HepG2 (cell line): Measurements from ENCODE around the gene TRPV6. TPM values are rescaled to one million over a fixed set of nuclear protein-coding genes. Genes with fewer than 3 reads are reported as not detected.

Experiments
- ATAC-seq: fragments of 200-7000 bp; cut with Tn5 transposase; 3 replicates; pipeline ENCODE4 v1.9.1; 2020; ENCODE audit warnings: mild to moderate bottlenecking, moderate library complexity
- BruUV-seq: library from RNA; stranded (reverse); fragments of 400-500 nt; replicated peaks from 2 replicates; lab custom pipeline; 2021; lab: Mats Ljungman, UMichigan
- CTCF ChIA-PET: fragments of 300-600 bp; formaldehyde crosslinking; extraction: SDS; loops from one replicate; lab custom pipeline; 2021; ENCODE audit warnings: low total read pairs, inconsistent platforms, low intra/inter-chr PET ratio; lab: Yijun Ruan, JAX
- POLR2A ChIA-PET: fragments of 350-600 bp; sonication (Branson Sonifier 250); formaldehyde crosslinking; loops from one replicate; lab custom pipeline; 2020; ENCODE audit warnings: antibody characterized with exemption, inconsistent platforms; lab: Yijun Ruan, JAX
- DNase-seq: peaks from one replicate; pipeline ENCODE4 v3.0.0-alpha.2; 2015; ENCODE audit warnings: low spot score
- FAIRE-seq: peaks from 3 replicates; lab custom pipeline; 2011; peaks lifted over from hg19 to GRCh38; lab: Jason Lieb, UNC
- H2AFZ ChIP-seq: one replicate; pipeline ENCODE4 v1.6.1; 2011; ENCODE audit warnings: low read length, inconsistent platforms
- H3K27ac ChIP-seq: fragments of 300-600 bp; 3 replicates; pipeline ENCODE4 v1.8.0; 2011; ENCODE audit warnings: mixed run types, mild to moderate bottlenecking, mixed read lengths, low read length, inconsistent platforms; ENCODE audit not compliant: insufficient read depth; ENCODE audit errors: extremely low read length
- H3K27me3 ChIP-seq, 2 experiments: fragments of 200-600 bp in 1 of 2; 2 replicates in 1 of 2; 3 replicates in 1 of 2; pipeline versions ENCODE4 v1.6.0 to v1.8.0; 2011; ENCODE audit warnings: low read length in 2 of 2, mild to moderate bottlenecking in 2 of 2, moderate library complexity in 2 of 2, inconsistent platforms in 1 of 2; ENCODE audit not compliant: insufficient read depth in 2 of 2, control insufficient read depth in 1 of 2
- H3K36me3 ChIP-seq, 2 experiments: fragments of 200-600 bp in 1 of 2; replicated peaks in 1 of 2; 2 replicates in 1 of 2; 3 replicates in 1 of 2; pipeline versions ENCODE4 v1.5.1 to v1.8.0; 2011; ENCODE audit warnings: low read length in 2 of 2, inconsistent platforms in 1 of 2; ENCODE audit not compliant: insufficient read depth in 2 of 2, control insufficient read depth in 1 of 2
- H3K4me1 ChIP-seq: 2 replicates; pipeline ENCODE4 v1.5.1; 2012; ENCODE audit warnings: low read length, inconsistent platforms; ENCODE audit not compliant: insufficient read depth
- H3K4me2 ChIP-seq: 2 replicates; pipeline ENCODE4 v1.6.0; 2011; ENCODE audit warnings: low read depth, low read length, inconsistent platforms
- H3K4me3 ChIP-seq, 3 experiments: fragments of 200-600 bp in 1 of 3; sonication (generic), shearing (Covaris generic) in 1 of 3; replicated peaks in 1 of 3; 2 replicates each; pipeline ENCODE4 v1.5.1; 2011 to 2016; ENCODE audit warnings: low read length in 3 of 3, inconsistent platforms in 2 of 3, low read depth in 2 of 3, mild to moderate bottlenecking in 2 of 3, control low read depth in 1 of 3, mixed read lengths in 1 of 3; ENCODE audit not compliant: insufficient read depth in 1 of 3
- H3K79me2 ChIP-seq: one replicate; pipeline ENCODE4 v1.6.1; 2011; ENCODE audit warnings: low read length, inconsistent platforms; ENCODE audit not compliant: insufficient read depth
- H3K9ac ChIP-seq: 2 replicates; pipeline ENCODE4 v1.6.0; 2011; ENCODE audit warnings: mild to moderate bottlenecking, low read depth, low read length, inconsistent platforms; ENCODE audit not compliant: insufficient read depth
- H3K9me3 ChIP-seq: 2 replicates; pipeline ENCODE4 v1.5.1; 2012; ENCODE audit warnings: mild to moderate bottlenecking, low read length
- H4K20me1 ChIP-seq: 2 replicates; pipeline ENCODE4 v1.6.0; 2011; ENCODE audit warnings: inconsistent platforms, mild to moderate bottlenecking, low read length, moderate library complexity; ENCODE audit not compliant: insufficient read depth
- ATF5 ChIP-seq: sonication (generic); formaldehyde crosslinking; IDR thresholded peaks from 2 replicates; pipeline ENCODE4 v1.4.0; 2020; ENCODE audit warnings: mild to moderate bottlenecking, low read depth, missing genetic modification reagents
- HNRNPLL ChIP-seq: fragments of 200-400 bp; formaldehyde crosslinking; IDR thresholded peaks from 2 replicates; pipeline ENCODE4 v1.6.1; 2017; ENCODE audit warnings: mild to moderate bottlenecking, low read depth, low read length; ENCODE audit not compliant: poor library complexity, severe bottlenecking
- NKX3-1 ChIP-seq: sonication (generic); formaldehyde crosslinking; IDR thresholded peaks from 2 replicates; pipeline ENCODE4 v1.5.0; 2020; ENCODE audit warnings: missing genetic modification reagents
- SMC3 ChIP-seq: IDR thresholded peaks from 2 replicates; pipeline ENCODE4 v1.6.1; 2011; ENCODE audit warnings: low read length, improper control_type of control experiment
- XRCC5 ChIP-seq: fragments of 200-400 bp; formaldehyde crosslinking; optimal IDR thresholded peaks from 2 replicates; pipeline ENCODE3; 2017; ENCODE audit warnings: mild to moderate bottlenecking, low read length
- ZMYM2 ChIP-seq: sonication (generic); formaldehyde crosslinking; IDR thresholded peaks from 2 replicates; pipeline ENCODE4 v1.8.0; 2022; ENCODE audit warnings: mild to moderate bottlenecking, missing genetic modification reagents
- ZNF343 ChIP-seq: sonication (generic); formaldehyde crosslinking; IDR thresholded peaks from 2 replicates; pipeline ENCODE4 v1.4.0; 2020; ENCODE audit warnings: mild to moderate bottlenecking, missing genetic modification reagents
- ZSCAN12 ChIP-seq: sonication (generic); formaldehyde crosslinking; IDR thresholded peaks from 2 replicates; pipeline ENCODE4 v1.9.0; 2021; ENCODE audit warnings: mild to moderate bottlenecking, missing genetic modification reagents
- WGBS: methylation state at CpG from one replicate; pipeline ENCODE4 v1.1.6; 2017; ENCODE audit warnings: low lambda C conversion rate; 5-methylcytosine and 5-hydroxymethylcytosine counted together
- in situ Hi-C: cut with HindIII; loops from 2 replicates; pipeline ENCODE4 v1.10.0; 2017; ENCODE audit warnings: low pct_unique_long_range_greater_than_20kb; ENCODE audit not compliant: extremely low pct_ligation_motif_present
- intact Hi-C: fragments of 100-400 bp; cut with micrococcal nuclease; formaldehyde crosslinking; loops from one replicate; pipeline ENCODE4 v1.10.0; 2022; ENCODE audit not compliant: unreplicated experiment
- polyA plus RNA-seq, 8 experiments: library from polyadenylated mRNA; depleted of rRNA in 3 of 8; stranded (reverse) in 7 of 8; unstranded in 1 of 8; fragments of >200 nt; fragmentation: Illumina TruSeq in 4 of 8; extraction: Trizol in 4 of 8; gene quantifications; 2 replicates each; pipeline versions ENCODE4 v1.2.1 to v1.2.3, GENCODE V29; 2011 to 2016; ENCODE audit warnings: low read depth in 4 of 8, missing spikeins in 1 of 8, mixed read lengths in 1 of 8; ENCODE audit not compliant: insufficient read depth in 1 of 8
- total RNA-seq, 5 experiments: library from RNA; depleted of rRNA; stranded (reverse); fragments of >200 nt; fragmentation: Illumina TruSeq; extraction: Trizol; gene quantifications; 2 replicates each; pipeline ENCODE4 v1.2.3, GENCODE V29; 2016; ENCODE audit warnings: low read depth in 1 of 5
- TF ChIP-seq, protein P1 (sequence below): sonication (generic); formaldehyde crosslinking; IDR thresholded peaks from 2 replicates; pipeline ENCODE4 v1.8.0; 2022; ENCODE audit warnings: missing genetic modification reagents, mild to moderate bottlenecking, inconsistent platforms, borderline replicate concordance

TRPV6 gene
- total and polyA plus RNA-seq, 2 of the 13 experiments (the other 11 are each of a cell fraction or from before 2014, with no cell fraction given), result not detected

DNA sequence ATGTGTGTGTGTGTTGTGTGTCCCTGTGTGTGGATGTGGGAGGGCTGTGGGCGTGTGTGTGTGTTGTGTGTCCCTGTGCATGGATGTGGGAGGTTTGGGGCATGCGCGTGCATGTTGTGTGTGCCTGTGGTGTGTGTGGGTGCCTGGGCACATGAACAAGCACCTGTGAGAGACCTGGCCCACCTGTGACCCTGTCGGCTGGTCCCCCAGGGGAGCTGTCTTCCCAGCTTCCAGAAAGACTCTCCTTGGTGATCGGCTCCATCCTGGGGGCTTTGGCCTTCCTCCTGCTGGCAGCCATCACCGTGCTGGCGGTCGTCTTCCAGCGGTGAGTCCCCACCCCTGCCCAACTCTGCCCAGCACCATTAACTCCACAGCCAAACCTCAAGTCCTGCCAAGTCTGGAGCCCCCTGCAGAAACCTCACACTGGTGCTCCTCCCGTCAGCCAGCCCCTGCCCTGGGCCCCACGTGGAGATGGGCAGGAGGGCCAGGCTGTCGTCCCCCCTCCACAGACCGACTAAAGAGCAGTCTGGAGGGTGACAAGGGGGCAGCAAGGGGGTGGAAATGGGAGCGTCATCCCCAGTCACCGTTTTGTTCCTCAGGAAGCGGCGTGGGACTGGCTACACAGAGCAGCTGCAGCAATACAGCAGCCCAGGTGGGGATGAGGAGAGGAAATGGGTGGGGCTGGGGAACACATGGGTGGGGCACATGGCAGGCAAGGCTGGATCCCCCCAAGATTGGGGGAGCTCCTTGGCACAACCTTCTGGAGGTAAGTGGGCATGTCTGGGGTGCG, 18.0 kb downstream of the TRPV6 start:
- no peak for ATAC-seq
- CTCF ChIA-PET, result no interaction called here
- H3K4me1 ChIP-seq, result no peaks in the 10 kb centered on the region
- peaks cover 8 to 48% of the 10 kb centered on the region in 2 experiments; a peak in 4 of 5 replicates for H3K27me3 ChIP-seq
- H3K4me3 ChIP-seq, result no peak overlapping the region
- H3K27ac ChIP-seq, result no peak overlapping the region
- no peak overlapping the region for H3K9ac ChIP-seq
- WGBS, result 27% methylated on average over 7 of the region's 18 CpGs
- in situ Hi-C loops (no loop called here), intact Hi-C loops (loop anchor here (2.0 kb wide), 1 partner anchor 235 kb away; no protein-coding TSS in a partner anchor)
- no peaks in the 10 kb centered on the region for H3K79me2 ChIP-seq
- DNase-seq, result no peak
- BruUV-seq, result no TSS peak
- no peaks in the 10 kb centered on the region for H3K9me3 ChIP-seq
- POLR2A ChIA-PET, result no interaction called here
- FAIRE-seq, result no peak
- no peak overlapping the region for H2AFZ ChIP-seq
- H3K4me2 ChIP-seq, result no peak overlapping the region
- no peaks in the 10 kb centered on the region for H4K20me1 ChIP-seq
- H3K36me3 ChIP-seq, result no peaks in the 10 kb centered on the region
- TF ChIP-seq HNRNPLL (no peak), ZNF343 (CRISPR knock-in tag) (no peak), ATF5 (CRISPR knock-in tag) (no peak), XRCC5 (no peak), ZSCAN12 (CRISPR knock-in tag) (no peak), ZMYM2 (CRISPR knock-in tag) (no peak), SMC3 (no peak), NKX3-1 (no peak)
- TF ChIP-seq, protein P1, sequence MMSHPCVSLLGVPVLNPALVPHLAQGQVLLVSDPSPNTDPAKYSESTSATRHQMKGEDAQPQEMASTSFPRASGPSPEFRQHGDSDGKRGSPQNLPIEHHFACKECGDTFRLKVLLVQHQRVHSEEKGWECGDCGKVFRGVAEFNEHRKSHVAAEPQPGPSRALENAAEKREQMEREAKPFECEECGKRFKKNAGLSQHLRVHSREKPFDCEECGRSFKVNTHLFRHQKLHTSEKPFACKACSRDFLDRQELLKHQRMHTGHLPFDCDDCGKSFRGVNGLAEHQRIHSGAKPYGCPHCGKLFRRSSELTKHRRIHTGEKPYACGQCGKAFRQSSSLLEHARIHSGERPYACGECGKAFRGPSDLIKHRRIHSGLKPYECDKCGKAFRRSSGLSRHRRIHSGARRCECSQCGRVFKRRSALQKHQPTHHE (CRISPR knock-in tag), result no peak
